Chondrocyte (in vitro differentiated cells): Measurements from ENCODE around the gene RAB8B. TPM values are rescaled to one million over a fixed set of nuclear protein-coding genes. Genes with fewer than 3 reads are reported as not detected.

Experiments
- DNase-seq: peaks from one replicate; pipeline ENCODE4 v3.0.0; 2021; ENCODE audit warnings: mixed read lengths, low spot score
- H3K27ac Mint-ChIP-seq: one replicate; pipeline ENCODE4 v1.8.0; 2021; ENCODE audit warnings: mild to moderate bottlenecking, moderate library complexity, mixed read lengths; ENCODE audit not compliant: unreplicated experiment
- H3K27me3 Mint-ChIP-seq: 2 replicates; pipeline ENCODE4 v1.8.0; 2021; ENCODE audit warnings: low read depth, mixed read lengths
- H3K36me3 Mint-ChIP-seq: 2 replicates; pipeline ENCODE4 v1.8.0; 2021; ENCODE audit warnings: low read depth, mixed read lengths
- H3K4me1 Mint-ChIP-seq: 2 replicates; pipeline ENCODE4 v1.8.0; 2021; ENCODE audit warnings: low read depth, mild to moderate bottlenecking, mixed read lengths
- H3K4me3 Mint-ChIP-seq: one replicate; pipeline ENCODE4 v1.8.0; 2021; ENCODE audit warnings: mild to moderate bottlenecking, moderate library complexity, mixed read lengths; ENCODE audit not compliant: unreplicated experiment
- H3K9me3 Mint-ChIP-seq: 2 replicates; pipeline ENCODE4 v1.8.0; 2021; ENCODE audit warnings: low read depth, mixed read lengths
- total RNA-seq: library from RNA; stranded (reverse); gene quantifications from 3 replicates; pipeline ENCODE4 v1.2.1, GENCODE V29; 2021
- TF ChIP-seq, protein P1 (sequence below): fragments of 200-600 bp; sonication (generic); IDR thresholded peaks from 2 replicates; pipeline ENCODE4 v1.5.0; 2021; ENCODE audit warnings: antibody characterized with exemption, mild to moderate bottlenecking, moderate library complexity

Gene RAB8B
- total RNA-seq, 1 donor from 2014 or later, result 34.8 TPM

DNA sequence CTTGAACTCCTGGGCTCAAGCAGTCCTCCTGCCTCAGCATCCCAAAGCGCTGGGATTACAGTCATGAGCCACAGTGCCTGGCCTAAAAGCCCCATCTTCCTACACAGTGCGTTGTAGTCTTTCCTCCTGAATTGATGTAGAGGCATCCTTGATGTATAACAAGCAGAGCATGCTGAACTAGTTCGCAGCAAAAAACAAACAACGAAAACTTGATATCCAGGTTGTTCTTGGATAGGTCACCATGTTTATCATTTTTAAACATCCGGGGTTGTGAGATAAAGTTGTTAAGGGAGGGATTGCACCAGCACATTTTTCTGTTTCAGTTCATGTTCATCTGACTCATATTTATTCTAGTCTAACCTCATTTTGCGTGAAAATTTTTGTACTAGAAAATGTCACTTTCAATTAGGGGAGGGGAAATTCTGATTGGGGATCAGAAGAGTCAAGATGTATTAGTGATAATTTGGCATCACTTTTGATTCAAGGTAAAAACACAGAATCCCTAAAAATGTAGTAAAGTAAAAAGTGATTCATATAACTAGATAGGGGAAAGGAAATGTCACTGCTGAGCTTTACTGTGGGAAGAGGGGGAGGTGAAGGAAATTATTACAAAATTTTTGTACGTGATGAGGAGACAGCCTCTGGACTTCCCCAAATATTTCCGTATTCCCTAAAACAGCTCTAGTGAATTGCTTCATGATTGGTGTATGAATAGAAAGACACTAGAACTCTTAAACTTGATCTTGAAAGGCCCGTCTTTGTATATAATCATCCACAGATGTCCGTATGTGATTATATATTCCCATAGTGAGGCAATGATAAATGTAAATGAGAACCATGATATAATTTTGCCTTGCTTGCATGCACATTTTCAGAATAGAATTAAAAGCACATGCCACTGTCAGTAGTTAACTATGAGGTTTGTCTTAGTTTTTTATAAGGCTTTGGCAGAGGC is 22.9 kb downstream of the RAB8B start:
- H3K4me3 Mint-ChIP-seq, result no peak overlapping the region
- H3K9me3 Mint-ChIP-seq, result no peaks in the 10 kb centered on the region

DNA sequence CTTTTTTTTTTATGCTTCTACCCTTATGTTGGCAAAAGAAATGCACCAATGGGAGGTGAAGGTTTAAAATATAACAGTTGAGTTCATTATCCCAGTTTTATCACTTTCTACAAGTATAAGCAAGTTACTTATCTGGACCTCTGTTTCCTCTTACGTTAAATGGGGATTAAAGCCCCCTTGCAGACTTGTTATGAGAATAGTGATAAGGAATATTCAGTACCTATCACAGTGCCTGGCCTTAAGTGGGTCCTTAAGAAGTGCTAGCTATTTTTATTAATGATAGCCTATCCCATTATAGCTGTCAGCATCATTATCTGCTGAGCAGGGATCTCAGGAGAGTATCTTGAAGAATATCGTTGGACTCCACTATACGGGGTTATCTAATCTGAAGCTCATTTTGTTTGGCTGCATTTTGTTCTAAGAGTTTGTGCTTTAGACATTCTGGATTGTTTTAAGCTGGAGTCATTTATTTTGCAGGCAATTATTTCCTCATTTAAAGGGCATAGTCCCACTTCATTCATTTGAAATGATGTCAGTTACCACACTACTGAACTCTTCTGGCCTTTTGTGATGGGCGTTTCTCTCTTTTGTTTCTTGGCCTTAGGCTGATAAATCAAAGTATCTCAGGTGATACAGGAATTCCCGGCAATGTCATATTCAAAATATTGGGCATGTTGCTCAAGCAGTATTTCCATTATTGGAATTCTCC is 28.8 kb downstream of the RAB8B start:
- DNase-seq, result no peak
- Mint-ChIP-seq H3K9me3 (no peaks in the 10 kb centered on the region), H3K4me3 (no peak overlapping the region), H3K27ac (no peak overlapping the region), H3K36me3 (no peaks in the 10 kb centered on the region), H3K4me1 (peaks cover 38% of the 10 kb centered on the region), H3K27me3 (no peaks in the 10 kb centered on the region)
- TF ChIP-seq, protein P1, sequence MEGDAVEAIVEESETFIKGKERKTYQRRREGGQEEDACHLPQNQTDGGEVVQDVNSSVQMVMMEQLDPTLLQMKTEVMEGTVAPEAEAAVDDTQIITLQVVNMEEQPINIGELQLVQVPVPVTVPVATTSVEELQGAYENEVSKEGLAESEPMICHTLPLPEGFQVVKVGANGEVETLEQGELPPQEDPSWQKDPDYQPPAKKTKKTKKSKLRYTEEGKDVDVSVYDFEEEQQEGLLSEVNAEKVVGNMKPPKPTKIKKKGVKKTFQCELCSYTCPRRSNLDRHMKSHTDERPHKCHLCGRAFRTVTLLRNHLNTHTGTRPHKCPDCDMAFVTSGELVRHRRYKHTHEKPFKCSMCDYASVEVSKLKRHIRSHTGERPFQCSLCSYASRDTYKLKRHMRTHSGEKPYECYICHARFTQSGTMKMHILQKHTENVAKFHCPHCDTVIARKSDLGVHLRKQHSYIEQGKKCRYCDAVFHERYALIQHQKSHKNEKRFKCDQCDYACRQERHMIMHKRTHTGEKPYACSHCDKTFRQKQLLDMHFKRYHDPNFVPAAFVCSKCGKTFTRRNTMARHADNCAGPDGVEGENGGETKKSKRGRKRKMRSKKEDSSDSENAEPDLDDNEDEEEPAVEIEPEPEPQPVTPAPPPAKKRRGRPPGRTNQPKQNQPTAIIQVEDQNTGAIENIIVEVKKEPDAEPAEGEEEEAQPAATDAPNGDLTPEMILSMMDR, result no peak

More for the DNA sequence above, 22.9 kb downstream of the RAB8B start:
- H3K27ac Mint-ChIP-seq, result peak overlapping the region; percentile 69
- no peaks in the 10 kb centered on the region for H3K27me3 Mint-ChIP-seq
- peaks cover 39% of the 10 kb centered on the region for H3K4me1 Mint-ChIP-seq
- TF ChIP-seq, protein P1, result no peak
- peaks cover 3% of the 10 kb centered on the region for H3K36me3 Mint-ChIP-seq
- DNase-seq, result no peak

DNA sequence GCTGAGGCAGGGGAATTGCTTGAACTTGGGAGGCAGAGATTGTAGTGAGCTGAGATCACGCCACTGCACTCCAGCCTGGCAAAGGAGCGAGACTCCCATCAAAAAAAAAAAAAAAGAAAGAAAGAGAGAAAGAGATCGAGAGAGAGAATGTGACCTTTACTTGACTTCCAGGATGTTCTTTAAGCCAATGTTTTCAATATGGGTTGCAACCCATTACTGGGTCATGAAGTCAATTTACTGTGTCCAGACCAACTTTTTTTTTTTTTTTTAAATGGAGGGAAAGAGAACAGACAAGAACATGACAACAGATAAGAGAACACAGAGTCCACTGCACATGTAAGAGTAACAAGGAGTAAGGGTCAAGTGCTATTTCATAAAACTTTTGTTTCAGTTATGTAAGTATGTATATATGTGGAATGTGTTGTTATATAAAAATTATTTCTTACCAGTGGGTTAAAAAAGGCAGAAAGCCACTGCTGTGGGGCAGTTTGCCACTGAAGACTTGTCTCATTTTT is 29.8 kb downstream of the RAB8B start:
- TF ChIP-seq, protein P1, result no peak
- no peaks in the 10 kb centered on the region for H3K27me3 Mint-ChIP-seq
- DNase-seq, result no peak
- H3K36me3 Mint-ChIP-seq, result no peaks in the 10 kb centered on the region
- no peak overlapping the region for H3K4me3 Mint-ChIP-seq
- no peak overlapping the region for H3K27ac Mint-ChIP-seq
- no peaks in the 10 kb centered on the region for H3K9me3 Mint-ChIP-seq
- peaks cover 34% of the 10 kb centered on the region for H3K4me1 Mint-ChIP-seq

DNA sequence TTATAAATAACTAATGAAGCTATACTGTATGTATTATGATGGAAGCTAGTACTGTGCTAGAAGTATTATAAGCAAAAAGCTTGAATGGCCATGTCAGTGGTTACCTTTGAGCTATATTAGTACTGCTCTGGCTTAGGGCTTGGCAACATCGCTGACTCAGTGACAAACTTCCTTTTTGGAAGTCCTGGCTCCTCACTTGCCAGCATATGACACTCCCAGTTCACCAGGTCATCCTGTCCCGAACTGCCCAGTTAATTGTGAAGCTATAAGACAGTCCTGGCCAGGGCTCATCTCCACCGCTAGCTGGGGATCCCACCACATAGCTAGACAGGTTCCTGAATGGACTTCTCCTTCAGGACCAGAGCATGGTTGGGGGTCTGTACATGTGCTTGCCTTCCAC is 31.9 kb downstream of the RAB8B start:
- TF ChIP-seq, protein P1, result no peak

DNA sequence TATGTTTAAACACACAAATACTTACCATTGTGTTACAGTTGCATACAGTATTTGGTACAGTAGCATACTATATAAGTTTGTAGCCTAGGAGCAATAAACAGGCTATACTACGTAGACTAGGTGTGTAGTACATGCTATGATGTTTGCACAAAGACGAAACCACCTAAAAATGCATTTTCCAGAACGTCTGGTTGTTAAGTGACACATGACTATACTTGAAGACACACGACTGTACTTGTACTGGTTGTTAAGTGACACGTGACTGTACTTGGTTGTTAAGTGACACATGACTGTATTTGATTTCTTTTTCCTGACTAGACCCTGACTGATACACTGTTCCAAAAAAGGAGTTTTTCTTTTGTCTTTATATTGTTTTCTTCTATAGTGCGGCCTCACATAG is 34.1 kb downstream of the RAB8B start:
- Mint-ChIP-seq H3K27ac (no peak overlapping the region), H3K4me1 (peaks cover 34% of the 10 kb centered on the region), H3K36me3 (no peaks in the 10 kb centered on the region), H3K9me3 (no peaks in the 10 kb centered on the region), H3K27me3 (no peaks in the 10 kb centered on the region), H3K4me3 (no peak overlapping the region)
- TF ChIP-seq, protein P1, result no peak
- no peak for DNase-seq

More for the DNA sequence above, 31.9 kb downstream of the RAB8B start:
- H3K27me3 Mint-ChIP-seq, result no peaks in the 10 kb centered on the region
- no peaks in the 10 kb centered on the region for H3K36me3 Mint-ChIP-seq
- H3K9me3 Mint-ChIP-seq, result no peaks in the 10 kb centered on the region
- no peak overlapping the region for H3K4me3 Mint-ChIP-seq
- H3K4me1 Mint-ChIP-seq, result peaks cover 35% of the 10 kb centered on the region
- no peak for DNase-seq
- H3K27ac Mint-ChIP-seq, result no peak overlapping the region
